Activated naive CD4-positive, alpha-beta T cell (primary cell): ENCODE measurements around the gene RAB35.
"Not testable (repeated sequence)": the region's sequence is repeated elsewhere in the genome, so short reads cannot be mapped to it uniquely, and the experiment has no call there.

Experiments
- DNase-seq, 4 experiments: peaks; one replicate each; lab custom pipeline; 2025; lab: John Stamatoyannopoulos, UW

RAB35 gene

GRCh38 chr12:120060717-120061116 is 55.8 kb downstream of the RAB35 start:
- no peak for DNase-seq

DNA sequence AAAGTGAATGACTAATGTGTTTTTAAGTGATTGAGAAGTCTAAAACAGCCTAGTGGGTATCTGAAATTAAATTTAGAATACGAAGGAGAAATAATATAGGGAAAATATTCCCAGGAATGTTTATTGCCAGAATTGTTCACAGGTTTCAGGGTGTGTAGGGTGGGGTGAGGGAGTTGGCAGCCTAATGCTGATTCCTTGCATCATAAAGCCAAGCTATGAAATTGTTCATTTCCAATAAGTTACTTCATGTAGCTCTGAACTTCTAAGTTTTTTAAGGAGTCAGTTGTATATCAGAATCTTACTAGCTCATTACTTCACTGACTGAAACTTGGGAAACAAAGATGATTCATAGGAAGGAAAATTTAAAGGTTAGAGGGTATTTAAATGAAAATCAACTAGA is 56.4 kb downstream of the RAB35 start:
- DNase-seq: no peak

DNA sequence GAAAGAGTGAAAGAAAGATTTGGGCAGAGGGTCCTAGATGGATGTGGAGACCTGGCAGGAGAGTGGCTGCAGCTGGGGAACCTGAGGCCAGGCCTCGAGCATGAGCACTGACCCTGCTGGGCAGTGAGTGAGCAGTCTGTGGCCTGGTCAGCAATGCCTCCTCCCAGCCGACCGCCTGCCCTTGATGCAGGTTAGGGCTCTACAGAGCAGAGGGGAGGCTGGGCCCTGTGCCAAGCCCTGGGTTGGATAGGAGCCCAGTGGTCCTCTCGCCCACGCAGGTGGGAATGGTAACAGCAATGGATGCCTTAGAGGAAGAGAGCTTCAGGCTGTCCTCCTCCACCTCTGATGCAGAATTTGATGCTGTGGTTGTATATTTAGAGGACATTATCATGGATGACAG is 59.8 kb downstream of the RAB35 start:
- DNase-seq: no peak

DNA sequence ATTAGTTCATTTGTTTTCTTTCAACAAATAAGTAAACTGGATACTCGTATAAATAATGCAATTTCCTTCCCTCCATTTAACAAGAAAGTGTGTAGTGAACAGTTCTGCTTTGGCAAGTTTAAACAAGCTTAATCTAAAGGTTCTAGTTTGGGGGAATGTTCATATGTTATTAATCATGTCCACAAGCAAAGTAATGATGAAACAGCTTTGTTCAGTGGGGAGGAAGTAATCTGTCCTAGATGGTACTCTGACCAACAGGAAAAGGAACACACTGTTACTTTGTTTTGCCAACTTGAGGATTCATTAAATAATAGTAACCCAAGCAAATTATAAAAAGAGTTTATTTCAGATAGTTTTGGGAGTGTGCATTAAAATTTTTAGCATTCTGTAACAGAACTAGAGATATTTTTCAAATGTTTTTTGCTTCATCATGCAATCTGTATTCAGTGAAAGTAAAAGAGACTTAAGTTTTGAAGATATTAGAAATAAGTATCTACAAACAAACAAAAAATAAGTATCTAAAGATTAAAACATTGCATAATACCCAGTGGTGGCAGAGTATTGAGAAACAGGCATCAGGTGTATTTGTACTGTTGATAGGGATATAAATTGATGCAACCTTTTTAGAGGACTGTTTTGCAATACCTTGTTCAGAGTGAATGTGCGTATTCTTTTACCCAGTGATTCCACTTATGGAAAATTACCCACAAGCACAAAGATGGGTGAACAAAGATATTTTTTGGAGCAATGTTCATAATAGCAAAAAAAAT is 61.1 kb downstream of the RAB35 start:
- no peak for DNase-seq

GRCh38 chr12:120054293-120054692 is 62.3 kb downstream of the RAB35 start:
- DNase-seq: no peak

GRCh38 chr12:120051535-120051934 is 65.0 kb downstream of the RAB35 start:
- DNase-seq: no peak

- no peak for DNase-seq
Measured at GRCh38 chr12:120049426-120049825, 67.1 kb downstream of the RAB35 start.

DNA sequence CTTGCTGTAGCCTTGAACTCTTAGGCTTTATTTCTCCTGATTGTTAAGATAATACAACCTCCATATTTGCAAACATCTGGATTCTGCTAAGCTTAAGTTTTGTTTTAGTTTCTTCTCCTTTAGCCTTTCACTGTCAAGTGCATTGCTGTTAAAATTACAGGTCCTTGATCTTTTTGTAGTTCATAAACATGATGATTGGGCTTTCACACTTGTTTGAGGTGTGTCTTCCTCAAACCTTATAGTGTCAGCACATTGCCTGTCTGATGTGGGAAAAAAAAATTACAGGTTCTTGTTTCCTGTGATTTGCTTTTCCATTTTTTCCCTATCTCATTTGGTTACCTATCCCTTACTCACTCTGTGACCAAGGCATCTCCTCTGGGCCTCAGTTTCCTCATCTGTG is 68.3 kb downstream of the RAB35 start:
- DNase-seq: no peak

GRCh38 chr12:120047072-120047471 is 69.5 kb downstream of the RAB35 start:
- DNase-seq: no peak

GRCh38 chr12:120045367-120045766 is 71.2 kb downstream of the RAB35 start:
- not testable (repeated sequence) for DNase-seq
